Activated T-helper 2 cell treated with anti-CD3 and anti-CD28 coated beads, Interferon-gamma antibody, Interleukin-2, Interleukin-4, amounts not matched to agents 10 μg/mL and 5 μg/mL and 100 μg/mL, durations not matched to agents 14 hours and 24 hours and 36 hours (primary cell): ENCODE data around the gene RAP1GAP. TPM values are rescaled to one million over a fixed set of nuclear protein-coding genes. Genes with fewer than 3 reads are reported as not detected.

Source experiments
- DNase-seq: peaks from one replicate; pipeline ENCODE4 v3.0.0; 2021; ENCODE audit warnings: low spot score
- H3K27ac Mint-ChIP-seq: one replicate; pipeline ENCODE4 v1.8.0; 2021; ENCODE audit warnings: mixed read lengths
- H3K27me3 Mint-ChIP-seq: one replicate; pipeline ENCODE4 v1.8.0; 2021; ENCODE audit warnings: low read depth, mixed read lengths
- H3K36me3 Mint-ChIP-seq: one replicate; pipeline ENCODE4 v1.8.0; 2021; ENCODE audit warnings: low read depth, mixed read lengths
- H3K4me1 Mint-ChIP-seq: one replicate; pipeline ENCODE4 v1.8.0; 2021; ENCODE audit warnings: low read depth, mixed read lengths
- H3K4me3 Mint-ChIP-seq: one replicate; pipeline ENCODE4 v1.8.0; 2021; ENCODE audit warnings: low read depth, mild to moderate bottlenecking, moderate library complexity, mixed read lengths
- H3K9me3 Mint-ChIP-seq: one replicate; pipeline ENCODE4 v1.8.0; 2021; ENCODE audit warnings: mixed read lengths
- intact Hi-C: fragments of 100-400 bp; cut with micrococcal nuclease; formaldehyde crosslinking; loops from one replicate; pipeline ENCODE4 v1.15.1; 2023
- total RNA-seq: library from RNA; stranded (reverse); gene quantifications from 2 replicates; pipeline ENCODE4 v1.2.3, GENCODE V29; 2022

Gene RAP1GAP
- total RNA-seq, 1 donor from 2014 or later, result 0.46 TPM

- Mint-ChIP-seq H3K36me3 (no peaks in the 10 kb centered on the region), H3K27ac (no peak overlapping the region), H3K4me3 (no peak overlapping the region), H3K9me3 (no peaks in the 10 kb centered on the region), H3K27me3 (no peaks in the 10 kb centered on the region), H3K4me1 (peaks cover 10% of the 10 kb centered on the region)
- no peak for DNase-seq
- intact Hi-C loops, result no loop called here
Observed at GRCh38 chr1:21610989-21611785, 58.0 kb downstream of the RAP1GAP start.

- Mint-ChIP-seq H3K36me3 (no peaks in the 10 kb centered on the region), H3K27me3 (no peaks in the 10 kb centered on the region), H3K4me1 (peaks cover 10% of the 10 kb centered on the region), H3K4me3 (no peak overlapping the region), H3K9me3 (no peaks in the 10 kb centered on the region), H3K27ac (no peak overlapping the region)
- DNase-seq, result no peak
- intact Hi-C loops, result no loop called here
Observed at GRCh38 chr1:21610027-21610426, 59.1 kb downstream of the RAP1GAP start.

- no peak overlapping the region for H3K4me3 Mint-ChIP-seq
- intact Hi-C loops, result no loop called here
- no peaks in the 10 kb centered on the region for H3K9me3 Mint-ChIP-seq
- H3K4me1 Mint-ChIP-seq, result peaks cover 12% of the 10 kb centered on the region
- no peaks in the 10 kb centered on the region for H3K27me3 Mint-ChIP-seq
- no peak overlapping the region for H3K27ac Mint-ChIP-seq
- no peaks in the 10 kb centered on the region for H3K36me3 Mint-ChIP-seq
- no peak for DNase-seq
Observed at GRCh38 chr1:21608798-21609197, 60.4 kb downstream of the RAP1GAP start.

GRCh38 chr1:21607549-21608529, 61.3 kb downstream of the RAP1GAP start:
- intact Hi-C loops, result no loop called here

GRCh38 chr1:21605964-21606705, 63.0 kb downstream of the RAP1GAP start:
- Mint-ChIP-seq H3K27me3 (no peaks in the 10 kb centered on the region), H3K4me1 (peaks cover 12% of the 10 kb centered on the region), H3K27ac (no peak overlapping the region), H3K9me3 (no peaks in the 10 kb centered on the region), H3K4me3 (no peak overlapping the region), H3K36me3 (no peaks in the 10 kb centered on the region)
- no peak for DNase-seq
- intact Hi-C loops, result no loop called here

More at GRCh38 chr1:21607549-21608529, 61.3 kb downstream of the RAP1GAP start:
- no peaks in the 10 kb centered on the region for H3K27me3 Mint-ChIP-seq
- H3K9me3 Mint-ChIP-seq, result no peaks in the 10 kb centered on the region
- H3K36me3 Mint-ChIP-seq, result no peaks in the 10 kb centered on the region
- DNase-seq, result peak; percentile 63
- peak overlapping the region; percentile 13 for H3K27ac Mint-ChIP-seq
- H3K4me1 Mint-ChIP-seq, result peaks cover 12% of the 10 kb centered on the region
- H3K4me3 Mint-ChIP-seq, result peak overlapping the region; percentile 30

- H3K4me1 Mint-ChIP-seq, result peaks cover 12% of the 10 kb centered on the region
- no peaks in the 10 kb centered on the region for H3K9me3 Mint-ChIP-seq
- H3K27ac Mint-ChIP-seq, result no peak overlapping the region
- intact Hi-C loops, result no loop called here
- H3K4me3 Mint-ChIP-seq, result no peak overlapping the region
- DNase-seq, result no peak
- no peaks in the 10 kb centered on the region for H3K36me3 Mint-ChIP-seq
- H3K27me3 Mint-ChIP-seq, result no peaks in the 10 kb centered on the region
Observed at GRCh38 chr1:21605012-21605715, 64.0 kb downstream of the RAP1GAP start.

- peaks cover 12% of the 10 kb centered on the region for H3K4me1 Mint-ChIP-seq
- no peaks in the 10 kb centered on the region for H3K36me3 Mint-ChIP-seq
- H3K27ac Mint-ChIP-seq, result no peak overlapping the region
- no peaks in the 10 kb centered on the region for H3K27me3 Mint-ChIP-seq
- DNase-seq, result no peak
- no peaks in the 10 kb centered on the region for H3K9me3 Mint-ChIP-seq
- intact Hi-C loops, result no loop called here
- H3K4me3 Mint-ChIP-seq, result no peak overlapping the region
Observed at GRCh38 chr1:21604208-21604957, 64.8 kb downstream of the RAP1GAP start.

- peaks cover 12% of the 10 kb centered on the region for H3K4me1 Mint-ChIP-seq
- no peak overlapping the region for H3K4me3 Mint-ChIP-seq
- H3K36me3 Mint-ChIP-seq, result no peaks in the 10 kb centered on the region
- no peaks in the 10 kb centered on the region for H3K9me3 Mint-ChIP-seq
- DNase-seq, result no peak
- intact Hi-C loops, result no loop called here
- no peaks in the 10 kb centered on the region for H3K27me3 Mint-ChIP-seq
- H3K27ac Mint-ChIP-seq, result no peak overlapping the region
Observed at GRCh38 chr1:21603177-21604138, 65.7 kb downstream of the RAP1GAP start.

GRCh38 chr1:21601278-21602048, 67.7 kb downstream of the RAP1GAP start:
- H3K27me3 Mint-ChIP-seq, result no peaks in the 10 kb centered on the region
- intact Hi-C loops, result no loop called here
- H3K27ac Mint-ChIP-seq, result no peak overlapping the region
- no peaks in the 10 kb centered on the region for H3K9me3 Mint-ChIP-seq
- peaks cover 2% of the 10 kb centered on the region for H3K4me1 Mint-ChIP-seq
- DNase-seq, result no peak
- H3K36me3 Mint-ChIP-seq, result no peaks in the 10 kb centered on the region
- no peak overlapping the region for H3K4me3 Mint-ChIP-seq

- Mint-ChIP-seq H3K9me3 (no peaks in the 10 kb centered on the region), H3K27ac (no peak overlapping the region), H3K4me1 (no peaks in the 10 kb centered on the region), H3K4me3 (no peak overlapping the region), H3K36me3 (no peaks in the 10 kb centered on the region), H3K27me3 (no peaks in the 10 kb centered on the region)
- DNase-seq, result no peak
- intact Hi-C loops, result loop anchor here (5.0 kb wide), 1 partner anchor 367 kb away; no protein-coding TSS in a partner anchor
Observed at GRCh38 chr1:21599402-21599801, 69.8 kb downstream of the RAP1GAP start.
